GM12872 (cell line): ENCODE results near the gene GNAI2.

Experiments used
- CTCF ChIP-seq: IDR thresholded peaks from 3 replicates; pipeline ENCODE4 v1.5.1; 2011; ENCODE audit warnings: low read depth, mild to moderate bottlenecking, low read length, moderate library complexity; ENCODE audit not compliant: insufficient read depth

The GNAI2 gene

GRCh38 chr3:50302095-50303012, 66.3 kb downstream of the GNAI2 start:
- TF ChIP-seq CTCF: no peak

DNA sequence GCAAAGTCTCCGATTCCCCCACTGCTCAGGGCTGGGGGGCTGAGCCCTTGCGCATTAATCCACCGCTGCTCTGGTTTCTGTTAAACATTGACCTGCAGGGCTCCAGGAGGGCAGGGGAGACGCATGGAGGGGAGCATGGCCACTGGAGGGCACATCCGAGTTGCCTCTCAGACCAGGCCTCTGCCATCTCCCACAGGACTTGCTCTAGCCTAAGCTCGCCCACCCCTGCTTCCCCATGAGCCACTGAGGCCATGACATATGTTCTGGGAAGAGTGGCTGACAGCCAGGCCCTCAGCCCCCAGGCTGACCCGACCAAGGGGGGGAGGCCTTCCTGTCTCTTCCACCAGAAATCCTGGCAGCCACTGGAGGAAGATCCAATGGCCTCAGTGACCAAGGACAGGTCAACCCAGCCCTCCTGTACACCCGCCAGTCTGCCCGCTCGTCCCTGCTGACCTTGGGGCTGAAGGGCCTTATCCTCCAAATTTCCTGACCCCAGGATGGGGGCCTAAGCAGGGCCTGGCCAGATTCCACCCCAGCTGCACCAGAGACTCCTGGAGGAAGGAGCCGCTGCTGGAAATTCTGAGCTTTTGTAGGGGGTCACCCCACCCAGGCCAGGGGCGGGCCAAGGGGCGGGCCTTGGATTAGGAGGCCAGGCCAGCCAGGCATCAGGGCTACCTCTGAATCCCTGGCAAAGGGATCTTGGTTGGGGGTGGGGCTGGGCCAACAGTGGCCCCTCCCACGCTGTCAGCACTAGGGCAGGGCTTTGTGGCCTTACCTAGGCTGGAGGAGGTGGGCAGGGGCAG, 67.2 kb downstream of the GNAI2 start, which contains the start of gene HYAL1:
Gene HYAL1 (minus strand): TSS at position 562 of the 803 bp plus-strand sequence. CDS start 618 bp downstream, outside the sequence.
- no peak for TF ChIP-seq CTCF

DNA sequence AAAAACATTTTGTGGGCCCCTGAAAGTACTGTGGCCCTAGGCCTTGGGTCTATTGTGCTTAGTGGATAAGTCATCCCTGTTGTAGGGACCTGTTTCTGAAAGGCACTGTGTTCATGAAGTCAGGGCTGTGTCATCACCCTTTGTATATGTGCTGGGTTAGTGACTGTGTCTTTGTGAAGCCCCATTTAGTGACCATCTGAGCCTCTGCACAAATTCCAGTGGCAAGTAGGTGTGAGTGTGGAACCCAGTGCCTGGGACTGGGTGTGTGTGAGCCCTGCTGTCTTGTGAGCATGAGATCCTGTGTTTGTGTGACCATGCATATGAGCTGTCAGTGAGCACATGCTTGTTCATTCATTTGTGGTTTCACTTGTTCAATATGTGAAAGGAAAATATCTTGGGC, 68.6 kb downstream of the GNAI2 start:
- no peak for TF ChIP-seq CTCF
